ENCODE data around the gene RRBP1. TPM values are rescaled to one million over a fixed set of nuclear protein-coding genes. Genes with fewer than 3 reads are reported as not detected.

The RRBP1 gene
- total RNA-seq, 6 experiments from 2014 or later: 121 to 274 (median 193) TPM

DNA sequence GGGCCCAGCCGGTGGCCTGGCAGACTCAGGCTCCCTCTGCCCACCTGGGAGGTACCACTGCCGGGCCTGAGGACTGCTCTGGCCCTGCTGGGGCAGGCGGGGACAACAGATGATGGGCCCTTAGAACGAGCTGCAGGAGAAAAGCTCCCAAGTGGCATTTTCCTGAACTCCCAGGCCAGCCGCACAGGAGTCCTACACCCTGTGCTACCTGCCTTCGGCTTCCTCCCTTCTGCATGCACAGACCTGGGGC is 70.8 kb downstream of the RRBP1 start:
- no CpG with 5 or more reads among the region's 6 CpGs for WGBS (ENCODE audit: insufficient coverage, low coverage, low lambda C conversion rate, missing lambda C conversion rate)
- TF ChIP-seq, protein P1, sequence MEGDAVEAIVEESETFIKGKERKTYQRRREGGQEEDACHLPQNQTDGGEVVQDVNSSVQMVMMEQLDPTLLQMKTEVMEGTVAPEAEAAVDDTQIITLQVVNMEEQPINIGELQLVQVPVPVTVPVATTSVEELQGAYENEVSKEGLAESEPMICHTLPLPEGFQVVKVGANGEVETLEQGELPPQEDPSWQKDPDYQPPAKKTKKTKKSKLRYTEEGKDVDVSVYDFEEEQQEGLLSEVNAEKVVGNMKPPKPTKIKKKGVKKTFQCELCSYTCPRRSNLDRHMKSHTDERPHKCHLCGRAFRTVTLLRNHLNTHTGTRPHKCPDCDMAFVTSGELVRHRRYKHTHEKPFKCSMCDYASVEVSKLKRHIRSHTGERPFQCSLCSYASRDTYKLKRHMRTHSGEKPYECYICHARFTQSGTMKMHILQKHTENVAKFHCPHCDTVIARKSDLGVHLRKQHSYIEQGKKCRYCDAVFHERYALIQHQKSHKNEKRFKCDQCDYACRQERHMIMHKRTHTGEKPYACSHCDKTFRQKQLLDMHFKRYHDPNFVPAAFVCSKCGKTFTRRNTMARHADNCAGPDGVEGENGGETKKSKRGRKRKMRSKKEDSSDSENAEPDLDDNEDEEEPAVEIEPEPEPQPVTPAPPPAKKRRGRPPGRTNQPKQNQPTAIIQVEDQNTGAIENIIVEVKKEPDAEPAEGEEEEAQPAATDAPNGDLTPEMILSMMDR (IDR thresholded peaks at IDR 0.05): peak in 1 of 4 donors; percentile 25
- no peak for TF ChIP-seq POLR2A (IDR thresholded peaks at IDR 0.05)
- DNase-seq (peak in 1 of 3 donors; percentile 63), ATAC-seq (peak; percentile 45 to 61 (median 60))
- Histone ChIP-seq H3K4me1 (peaks cover 0 to 2% (median 0%) of the 10 kb centered on the region in 4 donors), H3K36me3 (peaks cover 0 to 24% (median 9%) of the 10 kb centered on the region in 4 donors), H3K9me3 (no peaks in the 10 kb centered on the region), H3K4me3 (no peak overlapping the region), H3K27ac (peak overlapping the region in 1 of 3 donors; percentile 29), H3K27me3 (no peaks in the 10 kb centered on the region)
- intact Hi-C loops (cut with DNase I): loop anchor here (10.0 kb wide), 1 partner anchor 76 kb away; the partner anchor contains the start of gene BFSP1 (in 2 of the 2)

DNA sequence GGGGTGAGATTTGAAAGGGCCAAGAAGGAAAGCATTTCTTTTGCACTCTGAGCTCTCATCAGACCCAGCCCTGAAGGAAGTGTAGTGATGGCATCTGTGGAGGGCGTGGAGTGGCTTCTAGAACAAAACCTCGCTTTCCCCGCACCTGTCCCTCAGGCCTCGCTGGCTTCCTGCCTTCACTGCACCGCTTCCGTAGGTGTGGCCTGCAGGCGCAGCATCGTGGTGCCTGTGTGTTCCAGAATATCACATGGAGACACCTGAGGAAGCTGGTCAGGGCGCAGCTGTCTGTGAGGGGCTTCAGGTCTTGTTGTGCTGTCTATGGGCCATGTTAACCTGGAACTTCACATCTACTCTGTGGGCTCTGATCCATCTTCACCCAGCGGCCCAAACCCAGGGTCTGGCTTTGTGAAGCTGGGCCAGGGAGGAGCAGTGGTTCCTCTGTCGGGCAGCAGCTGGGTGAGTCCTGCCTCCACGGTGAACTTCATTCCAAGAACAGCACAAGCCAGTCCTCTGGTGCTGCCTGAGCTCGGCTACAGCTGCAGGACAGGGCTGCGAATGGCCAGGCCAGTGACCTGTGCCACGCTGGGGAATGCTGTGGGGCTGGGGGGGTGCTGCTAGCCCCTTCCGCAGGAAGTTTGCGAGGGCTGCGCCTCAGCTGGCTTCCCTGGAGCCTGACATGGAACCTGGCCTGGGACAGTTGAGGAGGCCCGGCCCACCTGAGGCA is 71.3 kb downstream of the RRBP1 start:
- intact Hi-C loops (cut with DNase I): loop anchor here (10.0 kb wide), 1 partner anchor 76 kb away; the partner anchor contains the start of gene BFSP1 (in 2 of the 2)
- H3K4me1 ChIP-seq: peaks cover 0 to 7% (median 0%) of the 10 kb centered on the region in 4 donors
- peak in 1 of 3 donors; percentile 28 for DNase-seq
- no peaks in the 10 kb centered on the region for H3K27me3 ChIP-seq
- no peak for TF ChIP-seq POLR2A (IDR thresholded peaks at IDR 0.05)
- TF ChIP-seq, protein P1 (IDR thresholded peaks at IDR 0.05): no peak
- H3K27ac ChIP-seq: peak overlapping the region in 1 of 3 donors; percentile 29
- no peaks in the 10 kb centered on the region for H3K9me3 ChIP-seq
- peaks cover 0 to 19% (median 5%) of the 10 kb centered on the region in 4 donors for H3K36me3 ChIP-seq
- peak in 1 of 4 donors; percentile 1 for ATAC-seq
- 67% methylated on average over 5 of the region's 19 CpGs for WGBS (ENCODE audit: insufficient coverage, low coverage, low lambda C conversion rate, missing lambda C conversion rate)
- H3K4me3 ChIP-seq: no peak overlapping the region

DNA sequence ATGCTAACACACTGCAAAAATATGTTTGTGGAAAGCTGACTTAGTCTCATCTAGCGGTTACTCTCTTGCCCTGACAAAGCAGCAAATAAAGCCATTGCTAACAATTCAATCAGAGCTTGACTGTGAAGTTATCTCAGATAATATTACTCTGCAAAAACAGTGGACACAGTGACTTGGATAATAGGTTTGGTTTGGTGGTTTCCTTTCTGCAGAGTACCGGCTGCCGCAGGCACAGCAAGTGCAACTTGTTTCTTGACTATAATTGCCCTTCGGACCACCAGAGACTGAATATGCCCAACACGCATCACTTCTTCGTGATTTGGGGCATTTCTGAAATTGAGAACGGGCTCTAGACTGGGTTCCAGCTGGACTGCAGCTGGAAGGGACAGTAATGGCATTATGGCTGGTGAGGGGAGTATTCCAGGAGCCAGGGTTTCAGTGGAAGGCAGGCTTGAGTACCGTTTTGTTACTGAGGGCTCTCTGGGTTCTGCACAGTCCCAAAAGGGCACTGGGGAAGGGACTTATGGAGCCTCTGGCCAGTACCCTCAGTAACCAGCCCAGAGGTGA is 72.1 kb downstream of the RRBP1 start:
- H3K9me3 ChIP-seq: no peaks in the 10 kb centered on the region
- DNase-seq (no peak), ATAC-seq (no peak)
- no peaks in the 10 kb centered on the region for H3K27me3 ChIP-seq
- peaks cover 0 to 15% (median 2%) of the 10 kb centered on the region in 4 donors for H3K4me1 ChIP-seq
- TF ChIP-seq, protein P1 (IDR thresholded peaks at IDR 0.05): no peak
- TF ChIP-seq POLR2A (IDR thresholded peaks at IDR 0.05): no peak
- intact Hi-C loops (cut with DNase I): loop anchor here (10.0 kb wide), 1 partner anchor 75 kb away; the partner anchor contains the start of gene BFSP1 (in 2 of the 2)
- H3K4me3 ChIP-seq: no peak overlapping the region
- WGBS (ENCODE audit: insufficient coverage, low coverage, low lambda C conversion rate, missing lambda C conversion rate): 70% methylated on average over 8 of the region's 8 CpGs
- H3K36me3 ChIP-seq: peaks cover 0 to 10% (median 3%) of the 10 kb centered on the region in 4 donors
- H3K27ac ChIP-seq: peak overlapping the region in 1 of 3 donors; percentile 29

DNA sequence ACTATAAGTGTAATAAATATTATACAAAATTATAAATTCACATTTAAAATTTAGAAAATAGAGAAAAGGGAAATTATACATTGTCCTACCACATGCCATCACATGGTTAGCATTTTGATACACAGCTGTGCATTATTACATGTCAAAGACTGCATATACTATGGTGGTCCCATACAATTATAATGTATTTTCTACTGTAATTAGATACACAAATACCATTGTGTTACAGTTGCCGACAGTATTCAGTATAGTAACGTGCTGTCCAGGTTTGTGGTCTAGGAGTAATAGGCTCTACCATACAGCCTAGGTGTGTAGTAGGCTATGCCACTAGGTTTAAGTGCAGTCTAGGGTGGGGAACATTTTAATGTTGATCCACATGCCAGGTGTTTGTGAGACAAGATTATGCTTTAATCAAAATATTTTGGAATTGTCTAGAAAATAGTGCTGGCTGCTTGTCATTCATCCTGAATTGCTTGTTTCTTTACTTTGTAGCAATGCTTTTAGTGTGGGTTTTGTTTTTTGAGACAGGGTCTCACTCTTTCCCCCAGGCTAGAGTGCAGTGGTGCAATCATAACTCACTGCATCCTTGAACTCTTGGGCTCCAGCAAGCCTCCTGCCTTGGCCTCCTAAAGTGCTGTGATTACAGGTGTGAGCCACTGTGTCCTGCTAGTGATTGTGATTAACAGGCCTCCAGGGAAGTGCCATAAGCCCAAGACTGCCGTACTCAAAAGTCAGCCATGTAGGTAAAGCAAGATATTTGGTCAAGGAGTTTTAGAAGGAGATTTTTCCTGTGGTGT is 73.1 kb downstream of the RRBP1 start:
- intact Hi-C loops (cut with DNase I): no loop called here
- no peaks in the 10 kb centered on the region for H3K27me3 ChIP-seq
- H3K36me3 ChIP-seq: peaks cover 0 to 9% (median 0%) of the 10 kb centered on the region in 4 donors
- H3K4me3 ChIP-seq: no peak overlapping the region
- DNase-seq: no peak
- H3K4me1 ChIP-seq: peaks cover 0 to 25% (median 8%) of the 10 kb centered on the region in 4 donors
- TF ChIP-seq, protein P1 (IDR thresholded peaks at IDR 0.05): no peak
- no peak for TF ChIP-seq POLR2A (IDR thresholded peaks at IDR 0.05)
- no peak overlapping the region for H3K27ac ChIP-seq
- no peaks in the 10 kb centered on the region for H3K9me3 ChIP-seq
- WGBS (ENCODE audit: insufficient coverage, low coverage, low lambda C conversion rate, missing lambda C conversion rate): 96% methylated on average over 2 of the region's 3 CpGs
- no peak for ATAC-seq
